Activated CD8-positive, alpha-beta T cell treated with anti-CD3 and anti-CD28 coated beads for 36 hours (primary cell): ENCODE results near the gene TRIM27. TPM values are rescaled to one million over a fixed set of nuclear protein-coding genes. Genes with fewer than 3 reads are reported as not detected.

ENCODE experiments used
- ATAC-seq: fragments of 200-7000 bp; cut with Tn5 transposase; one replicate; pipeline ENCODE4 v1.10.0; 2021; ENCODE audit warnings: mild to moderate bottlenecking, moderate library complexity
- CTCF ChIA-PET: fragments of 350-600 bp; sonication (Branson Sonifier 250); formaldehyde crosslinking; loops from one replicate; lab custom pipeline; 2021; ENCODE audit warnings: antibody characterized with exemption; lab: Charles Lee
- POLR2A ChIA-PET: fragments of 350-600 bp; sonication (Branson Sonifier 250); formaldehyde crosslinking; loops from one replicate; lab custom pipeline; 2021; ENCODE audit warnings: antibody characterized with exemption; lab: Charles Lee
- DNase-seq: peaks from one replicate; pipeline ENCODE4 v3.0.0-alpha.2; 2020
- H3K27ac Mint-ChIP-seq: one replicate; pipeline ENCODE4 v1.8.0; 2021; ENCODE audit warnings: mild to moderate bottlenecking, mixed read lengths
- H3K27me3 Mint-ChIP-seq: one replicate; pipeline ENCODE4 v1.8.0; 2021; ENCODE audit warnings: mixed read lengths
- H3K36me3 Mint-ChIP-seq: one replicate; pipeline ENCODE4 v1.8.0; 2021; ENCODE audit warnings: low read depth, mixed read lengths
- H3K4me1 Mint-ChIP-seq: one replicate; pipeline ENCODE4 v1.8.0; 2021; ENCODE audit warnings: low read depth, mixed read lengths
- H3K4me3 Mint-ChIP-seq: one replicate; pipeline ENCODE4 v1.8.0; 2021; ENCODE audit warnings: mild to moderate bottlenecking, moderate library complexity, mixed read lengths
- H3K9me3 Mint-ChIP-seq: one replicate; pipeline ENCODE4 v1.8.0; 2021; ENCODE audit warnings: mixed read lengths
- intact Hi-C: fragments of 100-400 bp; cut with micrococcal nuclease; formaldehyde crosslinking; loops from one replicate; pipeline ENCODE4 v1.10.0; 2022
- total RNA-seq, 2 experiments: library from RNA; stranded (reverse); gene quantifications; one replicate each; pipeline ENCODE4 v1.2.3, GENCODE V29; 2021
- TF ChIP-seq, protein P1 (sequence below): fragments of 200-600 bp; IDR thresholded peaks from one replicate; pipeline ENCODE4 v1.8.0; 2022; ENCODE audit warnings: antibody characterized with exemption, mild to moderate bottlenecking

The TRIM27 gene
- total RNA-seq, 2 experiments from 2014 or later: 45.6 to 46.4 TPM

DNA sequence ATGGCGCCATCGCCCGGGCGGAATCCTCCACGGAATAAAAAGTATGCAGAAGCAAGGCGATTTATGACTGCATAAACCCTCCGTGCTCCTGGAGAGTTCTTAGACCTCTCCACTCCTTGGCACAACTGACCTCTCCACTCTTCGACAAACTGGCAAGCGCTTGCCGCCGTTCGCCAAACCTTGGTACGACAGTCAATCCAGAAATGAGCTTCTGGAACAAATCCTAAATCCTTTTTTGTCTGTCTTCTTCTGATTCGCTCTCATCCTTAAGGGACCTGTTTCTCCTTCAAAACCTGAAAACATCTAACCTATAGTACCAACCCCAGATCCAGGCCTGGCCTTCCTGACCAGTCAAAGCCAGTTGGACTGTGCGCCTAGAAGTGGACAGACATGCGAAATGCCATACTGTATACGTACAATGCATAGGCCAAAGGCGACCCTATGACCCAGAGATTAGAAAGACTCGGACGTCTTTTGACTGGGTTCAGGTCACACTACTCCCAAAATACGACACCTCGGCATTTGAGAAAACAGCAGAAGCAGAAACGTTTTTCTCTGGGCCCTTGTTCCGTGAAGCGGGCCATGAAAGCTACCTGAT lies 59.4 kb downstream of the TRIM27 start:
- H3K36me3 Mint-ChIP-seq: peaks cover 10% of the 10 kb centered on the region
- POLR2A ChIA-PET: interaction anchor here (1.1 to 7.2 kb wide), 7 partner anchors 21 to 1027 kb away, joined by 3 to 62 read pairs (median 4); a partner anchor contains a TSS
- peaks cover 7% of the 10 kb centered on the region for H3K9me3 Mint-ChIP-seq
- peaks cover 3% of the 10 kb centered on the region for H3K27me3 Mint-ChIP-seq
- TF ChIP-seq, protein P1, sequence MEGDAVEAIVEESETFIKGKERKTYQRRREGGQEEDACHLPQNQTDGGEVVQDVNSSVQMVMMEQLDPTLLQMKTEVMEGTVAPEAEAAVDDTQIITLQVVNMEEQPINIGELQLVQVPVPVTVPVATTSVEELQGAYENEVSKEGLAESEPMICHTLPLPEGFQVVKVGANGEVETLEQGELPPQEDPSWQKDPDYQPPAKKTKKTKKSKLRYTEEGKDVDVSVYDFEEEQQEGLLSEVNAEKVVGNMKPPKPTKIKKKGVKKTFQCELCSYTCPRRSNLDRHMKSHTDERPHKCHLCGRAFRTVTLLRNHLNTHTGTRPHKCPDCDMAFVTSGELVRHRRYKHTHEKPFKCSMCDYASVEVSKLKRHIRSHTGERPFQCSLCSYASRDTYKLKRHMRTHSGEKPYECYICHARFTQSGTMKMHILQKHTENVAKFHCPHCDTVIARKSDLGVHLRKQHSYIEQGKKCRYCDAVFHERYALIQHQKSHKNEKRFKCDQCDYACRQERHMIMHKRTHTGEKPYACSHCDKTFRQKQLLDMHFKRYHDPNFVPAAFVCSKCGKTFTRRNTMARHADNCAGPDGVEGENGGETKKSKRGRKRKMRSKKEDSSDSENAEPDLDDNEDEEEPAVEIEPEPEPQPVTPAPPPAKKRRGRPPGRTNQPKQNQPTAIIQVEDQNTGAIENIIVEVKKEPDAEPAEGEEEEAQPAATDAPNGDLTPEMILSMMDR: no peak
- DNase-seq (no peak), ATAC-seq (no peak)
- CTCF ChIA-PET: interaction anchor here (3.1 to 6.2 kb wide), 2 partner anchors 25 to 152 kb away, joined by 24 to 33 read pairs; no protein-coding TSS in a partner anchor
- H3K4me3 Mint-ChIP-seq: peak overlapping the region; percentile 89
- intact Hi-C loops: loop anchor here (2.0 to 10.0 kb wide), 2 partner anchors 76 to 120 kb away; no protein-coding TSS in a partner anchor
- H3K27ac Mint-ChIP-seq: peak overlapping the region; percentile 84
- peaks cover 30% of the 10 kb centered on the region for H3K4me1 Mint-ChIP-seq

DNA sequence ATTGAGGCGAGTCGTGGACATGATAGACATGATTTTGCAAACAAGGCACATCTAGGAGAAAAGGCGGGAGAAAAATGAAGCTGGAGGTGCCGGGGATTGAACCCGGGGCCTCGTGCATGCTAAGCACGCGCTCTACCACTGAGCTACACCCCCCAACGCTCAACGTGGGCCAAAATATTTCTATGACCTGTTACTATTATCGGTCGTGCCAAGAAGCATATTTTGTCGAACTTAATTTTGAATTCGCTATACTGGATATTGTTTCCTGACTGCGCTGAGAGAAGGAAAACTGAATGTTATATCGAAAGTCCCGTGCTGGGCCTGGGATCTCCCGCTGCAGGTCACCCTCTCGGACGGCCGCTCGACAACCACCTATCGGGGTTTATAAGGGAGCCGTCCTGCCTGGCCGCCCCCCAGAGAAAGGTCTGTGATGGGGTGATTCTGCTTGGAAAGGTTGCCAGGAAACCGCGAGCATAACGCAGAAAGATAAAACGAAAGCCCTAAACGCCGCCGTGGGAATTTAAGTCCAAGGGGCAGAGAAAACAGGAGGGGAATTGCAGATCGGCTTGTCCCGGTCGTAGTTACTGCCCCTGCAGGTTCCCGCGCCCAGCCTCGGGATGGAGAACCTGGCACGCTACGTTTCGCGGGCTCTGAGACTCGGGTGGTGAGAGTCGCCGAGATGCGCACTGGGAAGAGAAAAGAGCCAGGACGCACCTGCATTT lies 60.0 kb downstream of the TRIM27 start:
- Mint-ChIP-seq H3K36me3 (peaks cover 10% of the 10 kb centered on the region), H3K4me1 (peaks cover 30% of the 10 kb centered on the region), H3K4me3 (peak overlapping the region; percentile 89), H3K27ac (peak overlapping the region; percentile 84), H3K9me3 (peaks cover 7% of the 10 kb centered on the region), H3K27me3 (peaks cover 3% of the 10 kb centered on the region)
- intact Hi-C loops: loop anchor here (2.0 to 10.0 kb wide), 3 partner anchors 25 to 121 kb away; no protein-coding TSS in a partner anchor
- TF ChIP-seq, protein P1: no peak
- ATAC-seq (peak; percentile 54), DNase-seq (peak; percentile 89)
- POLR2A ChIA-PET: interaction anchor here (1.0 to 7.2 kb wide), 6 partner anchors 21 to 77 kb away, joined by 3 to 62 read pairs (median 5); no protein-coding TSS in a partner anchor
- CTCF ChIA-PET: interaction anchor here (1.0 to 6.2 kb wide), 5 partner anchors 26 to 152 kb away, joined by 3 to 24 read pairs (median 4); no protein-coding TSS in a partner anchor

DNA sequence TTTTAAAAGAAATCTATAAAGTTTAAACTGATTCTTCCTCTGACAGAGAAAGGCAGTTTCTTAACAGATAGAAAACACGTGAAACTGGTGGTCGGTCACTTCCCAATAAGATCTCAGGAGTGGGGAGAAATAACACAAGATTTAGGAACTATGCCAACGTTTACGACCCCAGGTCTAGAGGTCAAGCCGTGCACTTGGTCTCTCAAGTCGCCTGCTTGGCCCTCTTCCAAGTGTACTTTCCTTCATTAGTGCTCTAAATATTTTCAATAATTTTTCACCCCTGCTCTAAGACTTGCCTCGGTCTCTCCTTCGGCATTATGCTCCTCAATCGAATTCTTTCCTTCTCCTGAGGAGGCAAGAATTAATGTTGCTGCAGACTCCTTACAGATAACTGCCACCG lies 61.7 kb downstream of the TRIM27 start:
- TF ChIP-seq, protein P1: no peak
- Mint-ChIP-seq H3K27ac (no peak overlapping the region), H3K4me3 (no peak overlapping the region), H3K4me1 (peaks cover 28% of the 10 kb centered on the region), H3K27me3 (peaks cover 3% of the 10 kb centered on the region), H3K36me3 (peaks cover 10% of the 10 kb centered on the region), H3K9me3 (peaks cover 7% of the 10 kb centered on the region)
- ATAC-seq: no peak
- no peak for DNase-seq
- CTCF ChIA-PET: interaction anchor here (1.6 to 2.2 kb wide), 2 partner anchors 24 to 78 kb away, joined by 3 to 22 read pairs; no protein-coding TSS in a partner anchor
- POLR2A ChIA-PET: interaction anchor here (0.8 to 7.2 kb wide), 2 partner anchors 22 to 23 kb away, joined by 3 to 62 read pairs; no protein-coding TSS in a partner anchor
- intact Hi-C loops: loop anchor here (2.0 to 10.0 kb wide), 2 partner anchors 23 to 123 kb away; no protein-coding TSS in a partner anchor

DNA sequence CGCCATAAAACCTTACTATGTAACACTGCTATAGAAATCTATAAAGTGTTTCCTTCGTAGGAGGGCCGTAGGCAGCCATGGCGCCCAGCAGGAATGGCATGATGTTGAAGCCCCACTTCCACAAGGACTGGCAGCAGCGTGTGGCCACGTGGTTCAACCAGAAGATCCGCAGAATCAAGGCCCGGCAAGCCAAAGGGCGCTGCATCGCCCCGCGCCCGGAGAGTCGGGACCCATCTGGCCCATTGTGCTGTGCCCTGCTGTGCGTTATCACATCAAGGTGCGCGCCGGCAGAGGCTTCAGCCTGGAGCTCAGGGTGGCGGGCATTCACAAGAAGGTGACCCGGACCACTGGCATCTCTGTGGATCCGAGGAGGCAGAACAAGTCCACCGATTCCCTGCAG lies 62.4 kb downstream of the TRIM27 start:
- peaks cover 7% of the 10 kb centered on the region for H3K9me3 Mint-ChIP-seq
- DNase-seq: no peak
- POLR2A ChIA-PET: interaction anchor here (0.6 kb wide), 1 partner anchor 148 kb away, joined by 3 read pairs; no protein-coding TSS in a partner anchor
- peaks cover 26% of the 10 kb centered on the region for H3K4me1 Mint-ChIP-seq
- ATAC-seq: no peak
- intact Hi-C loops: loop anchor here (10.0 kb wide), 1 partner anchor 123 kb away; no protein-coding TSS in a partner anchor
- peaks cover 10% of the 10 kb centered on the region for H3K36me3 Mint-ChIP-seq
- H3K27me3 Mint-ChIP-seq: peaks cover 3% of the 10 kb centered on the region
- CTCF ChIA-PET: interaction anchor here (0.8 kb wide), 1 partner anchor 1041 kb away, joined by 3 read pairs; no protein-coding TSS in a partner anchor
- no peak overlapping the region for H3K4me3 Mint-ChIP-seq
- H3K27ac Mint-ChIP-seq: no peak overlapping the region
- TF ChIP-seq, protein P1: no peak
